ENCODE data around the gene APOC1.

APOC1 gene

GRCh38 chr19:44948763-44949374 is 34.5 kb downstream of the APOC1 start:
- no peak overlapping the region for H3K4me3 ChIP-seq (ENCODE audit: low read length)
- DNase-seq (ENCODE audit: low read depth, low spot score): no peak

- no peak overlapping the region for H3K4me3 ChIP-seq (ENCODE audit: low read length)
- DNase-seq (ENCODE audit: low read depth, low spot score): no peak
These were observed 35.1 kb downstream of the APOC1 start for GRCh38 chr19:44949550-44949949.

DNA sequence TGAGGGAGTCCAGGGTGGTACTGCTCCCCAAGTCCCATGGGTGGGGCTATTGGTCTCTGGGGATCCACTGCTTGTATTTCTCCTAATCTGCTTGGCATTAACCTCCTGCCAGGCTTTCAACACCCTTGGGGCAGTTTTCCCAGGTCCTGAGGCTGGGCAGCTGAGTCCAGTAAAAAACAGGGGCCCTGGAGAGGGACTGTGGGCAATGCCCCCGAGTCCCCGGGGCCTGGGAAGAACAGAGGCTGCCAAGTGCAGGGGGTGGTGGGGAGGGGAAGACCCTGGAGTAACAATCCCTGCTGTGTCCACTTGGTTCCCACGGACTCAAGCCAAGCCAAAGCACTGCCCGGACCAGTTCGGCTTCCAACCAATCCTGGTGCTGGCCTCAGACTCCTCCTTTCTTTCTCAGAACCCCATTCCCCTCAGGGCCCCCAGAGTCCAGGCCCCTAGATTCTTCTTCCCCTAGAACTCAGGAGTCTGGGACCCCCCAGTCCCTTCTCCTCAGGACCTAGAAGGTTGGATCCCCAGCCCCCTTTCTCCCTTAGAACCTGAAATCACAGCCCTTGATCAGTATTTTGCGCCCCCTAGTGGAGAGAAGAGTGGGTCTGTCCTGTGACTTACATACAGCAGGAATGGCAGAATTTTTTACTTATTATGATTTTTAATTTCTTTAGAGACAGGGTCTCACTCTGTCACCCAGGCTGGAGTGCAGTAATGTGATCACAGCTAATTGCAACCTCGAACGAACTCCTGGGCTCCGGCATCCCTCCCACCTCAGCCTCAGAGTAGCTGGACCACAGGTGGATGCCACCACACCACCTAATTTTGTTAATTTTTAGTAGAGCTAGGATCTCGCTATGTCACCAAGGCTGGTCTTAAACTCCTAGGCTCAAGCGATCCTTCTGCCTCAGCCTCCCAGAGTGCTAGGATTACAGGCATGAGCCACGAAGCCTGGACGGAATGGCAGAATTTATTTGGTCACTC is 37.1 kb downstream of the APOC1 start:
- H3K4me3 ChIP-seq (ENCODE audit: low read length): no peak overlapping the region
- peak; percentile 70 for DNase-seq (ENCODE audit: low read depth, low spot score)

GRCh38 chr19:44954278-44954648 is 39.9 kb downstream of the APOC1 start:
- H3K4me3 ChIP-seq (ENCODE audit: low read length): peak overlapping the region; percentile 97
- no peak for DNase-seq (ENCODE audit: low read depth, low spot score)

DNA sequence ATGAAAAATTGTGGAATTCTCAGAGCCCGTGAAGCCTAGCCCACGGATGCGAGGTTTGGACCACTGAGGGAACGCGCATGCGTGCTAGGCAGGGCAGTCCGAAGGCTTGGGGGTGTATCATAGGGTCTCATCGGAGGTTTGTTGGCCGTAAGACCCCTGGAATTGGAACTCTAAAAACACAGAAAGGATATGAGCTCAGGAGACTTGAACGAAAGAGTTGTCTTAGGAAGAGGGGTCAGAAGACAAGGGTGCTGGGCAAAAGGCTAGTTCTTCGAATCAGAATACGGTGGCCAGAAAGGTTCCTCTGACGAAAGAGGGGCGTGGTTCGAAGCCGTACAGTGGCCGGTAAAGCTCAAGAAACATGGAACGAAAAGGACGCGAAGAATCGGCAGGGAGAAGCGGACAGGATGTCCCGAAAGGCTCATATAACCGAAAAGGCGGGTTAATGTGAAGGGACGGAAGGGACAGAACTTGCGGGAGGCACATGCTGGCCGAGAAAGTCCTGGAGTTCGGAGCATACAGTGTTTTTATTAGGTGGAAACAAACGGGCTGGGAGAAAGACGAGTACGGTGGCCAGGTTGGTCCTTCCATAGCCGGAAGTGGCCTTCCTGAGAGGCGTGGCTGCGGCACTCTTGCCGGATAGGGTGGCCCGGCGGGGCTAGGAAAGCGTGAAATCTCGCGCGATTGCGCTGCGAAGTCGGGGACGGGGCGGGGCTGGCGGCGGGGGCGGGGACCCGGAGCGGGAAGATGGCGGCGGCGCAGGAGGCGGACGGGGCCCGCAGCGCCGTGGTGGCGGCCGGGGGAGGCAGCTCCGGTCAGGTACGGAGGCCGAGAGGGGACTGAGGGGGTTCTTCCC is 40.5 kb downstream of the APOC1 start, which contains the start of gene CLPTM1:
Gene CLPTM1, plus strand, starts transcription at position 732 of the 856 bp plus-strand sequence. Its CDS starts 16 bp downstream, at position 748.
- DNase-seq (ENCODE audit: low read depth, low spot score): peak; percentile 94
- peak within 1 kb of the TSS; percentile 97 for H3K4me3 ChIP-seq (ENCODE audit: low read length)

GRCh38 chr19:44955505-44956439 is 41.4 kb downstream of the APOC1 start:
- peak overlapping the region; percentile 97 for H3K4me3 ChIP-seq (ENCODE audit: low read length)
- DNase-seq (ENCODE audit: low read depth, low spot score): no peak

DNA sequence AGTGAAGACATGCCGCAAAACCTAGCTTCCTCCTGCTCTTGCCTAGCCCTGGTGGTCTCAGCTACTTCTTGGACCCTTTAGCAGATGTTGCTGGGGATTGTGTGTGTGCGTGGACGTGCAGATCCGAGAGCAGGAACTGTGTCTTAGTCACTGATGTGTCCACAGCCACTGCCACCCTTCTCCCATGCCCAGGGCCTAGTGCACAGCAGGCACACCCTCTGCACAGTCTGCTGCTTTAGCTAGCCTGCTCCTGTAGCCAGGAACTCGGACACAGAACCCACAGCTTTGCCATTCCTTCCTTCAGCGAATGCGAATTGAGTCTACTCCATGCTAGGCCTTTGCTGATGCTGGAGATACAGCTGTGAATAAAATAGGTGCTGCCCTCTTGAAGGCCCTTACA is 43.1 kb downstream of the APOC1 start:
- H3K4me3 ChIP-seq (ENCODE audit: low read length): no peak overlapping the region
- no peak for DNase-seq (ENCODE audit: low read depth, low spot score)

DNA sequence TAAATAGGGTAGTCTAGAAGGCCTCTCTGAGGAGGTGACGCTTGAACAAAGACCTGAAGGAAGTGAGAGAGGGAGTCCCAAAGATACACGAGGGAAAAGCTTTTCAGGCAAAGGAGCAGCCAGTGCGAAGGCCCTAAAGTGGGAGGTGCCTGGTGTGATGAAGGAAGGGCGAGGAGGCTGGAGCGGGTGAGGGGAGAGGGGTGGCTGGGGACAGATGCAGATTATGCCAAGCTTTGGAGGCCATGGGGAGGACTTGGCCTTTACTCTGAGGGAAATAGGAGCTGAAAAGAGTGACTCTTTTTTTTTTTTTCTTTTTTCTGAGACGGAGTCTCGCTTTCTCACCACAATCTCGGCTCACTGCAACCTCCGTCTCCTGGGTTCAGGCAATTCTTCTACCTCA is 43.7 kb downstream of the APOC1 start:
- DNase-seq (ENCODE audit: low read depth, low spot score): no peak
- H3K4me3 ChIP-seq (ENCODE audit: low read length): no peak overlapping the region

- DNase-seq (ENCODE audit: low read depth, low spot score): no peak
- no peak overlapping the region for H3K4me3 ChIP-seq (ENCODE audit: low read length)
These were observed 45.3 kb downstream of the APOC1 start for GRCh38 chr19:44959691-44960090.

GRCh38 chr19:44960906-44961728 is 46.7 kb downstream of the APOC1 start:
- DNase-seq (ENCODE audit: low read depth, low spot score): no peak
- H3K4me3 ChIP-seq (ENCODE audit: low read length): no peak overlapping the region

- no peak for DNase-seq (ENCODE audit: low read depth, low spot score)
- no peak overlapping the region for H3K4me3 ChIP-seq (ENCODE audit: low read length)
These were observed 47.4 kb downstream of the APOC1 start for GRCh38 chr19:44961821-44962220.

GRCh38 chr19:44968118-44968517 is 53.7 kb downstream of the APOC1 start:
- no peak for DNase-seq (ENCODE audit: low read depth, low spot score)

DNA sequence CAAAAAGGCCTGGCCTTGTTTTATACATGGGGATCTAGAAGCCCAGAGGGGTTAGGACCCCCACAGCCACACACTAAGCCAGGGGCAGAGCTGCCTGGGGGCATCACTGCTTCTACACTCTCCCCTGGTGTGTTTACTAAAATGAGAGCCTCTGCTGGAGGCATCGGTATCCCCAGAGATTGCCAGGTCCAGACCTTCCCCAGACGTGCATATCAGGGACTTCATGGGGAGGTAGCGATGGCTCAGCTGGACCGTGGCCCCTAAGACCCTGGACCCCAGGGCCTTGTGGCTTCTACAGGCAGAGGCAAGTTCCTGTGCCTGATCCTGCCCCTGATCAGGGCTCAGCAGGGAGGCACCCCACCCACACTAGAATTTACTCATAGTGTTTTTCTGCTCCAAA is 54.3 kb downstream of the APOC1 start:
- DNase-seq (ENCODE audit: low read depth, low spot score): no peak
- H3K4me3 ChIP-seq (ENCODE audit: low read length): no peak overlapping the region

More at GRCh38 chr19:44968118-44968517, 53.7 kb downstream of the APOC1 start:
- no peak overlapping the region for H3K4me3 ChIP-seq (ENCODE audit: low read length)
